Thyroid gland (tissue), 4 donors: ENCODE results near the gene RPS6KA5. TPM values are rescaled to one million over a fixed set of nuclear protein-coding genes. Genes with fewer than 3 reads are reported as not detected.

Experiments
- DNase-seq, 2 donors: peaks; one replicate each; pipeline ENCODE4 v3.0.0-alpha.2; 2019
- H3K27ac ChIP-seq, 3 donors: fragments of 200-600 bp; sonication (generic); 1 replicate in 2 of 3; 2 replicates in 1 of 3; pipeline ENCODE4 v1.5.1; 2016 to 2019; ENCODE audit warnings: mild to moderate bottlenecking in 1 of 3, moderate library complexity in 1 of 3
- H3K27me3 ChIP-seq: fragments of 200-600 bp; sonication (generic); one replicate; pipeline ENCODE4 v1.5.1; 2019
- H3K36me3 ChIP-seq, 2 donors: fragments of 200-600 bp; sonication (generic); one replicate each; pipeline ENCODE4 v1.5.1; 2016 to 2019
- H3K4me1 ChIP-seq, 2 donors: fragments of 200-600 bp; sonication (generic); one replicate each; pipeline ENCODE4 v1.5.1; 2017 to 2019
- H3K4me3 ChIP-seq, 3 donors: fragments of 200-600 bp; sonication (generic); replicated peaks in 1 of 3; 1 replicate in 2 of 3; 2 replicates in 1 of 3; pipeline ENCODE4 v1.5.1; 2016; ENCODE audit warnings: mild to moderate bottlenecking in 1 of 3
- H3K9me3 ChIP-seq: fragments of 200-600 bp; sonication (generic); one replicate; pipeline ENCODE4 v1.5.1; 2017
- CTCF ChIP-seq, 6 experiments: fragments of 200-600 bp in 3 of 6; fragments of 450-650 bp in 3 of 6; sonication (generic) in 3 of 6; IDR thresholded peaks; one replicate each; pipeline ENCODE4 v1.5.1; 2016 to 2019; ENCODE audit warnings: antibody characterized with exemption in 6 of 6, mild to moderate bottlenecking in 2 of 6, inconsistent platforms in 1 of 6, moderate library complexity in 1 of 6
- POLR2A ChIP-seq, 2 donors: fragments of 450-650 bp; IDR thresholded peaks; one replicate each; pipeline ENCODE4 v1.6.1; 2017; ENCODE audit warnings: antibody characterized with exemption in 2 of 2, mild to moderate bottlenecking in 2 of 2, moderate library complexity in 1 of 2
- WGBS, 2 donors: methylation state at CpG; one replicate each; pipeline ENCODE4 v1.1.5; 2017; 5-methylcytosine and 5-hydroxymethylcytosine counted together
- intact Hi-C: fragments of 100-400 bp; cut with DNase I; formaldehyde crosslinking; loops from one replicate; pipeline ENCODE4 v1.15.1; 2023
- total RNA-seq, 4 donors: library from RNA; depleted of rRNA; stranded (reverse); fragments of >200 nt; gene quantifications; one replicate each; pipeline ENCODE4 v1.2.3, GENCODE V29; 2016

The RPS6KA5 gene
- total RNA-seq, 4 donors from 2014 or later = 6.4 to 17.4 (median 8.9) TPM

DNA sequence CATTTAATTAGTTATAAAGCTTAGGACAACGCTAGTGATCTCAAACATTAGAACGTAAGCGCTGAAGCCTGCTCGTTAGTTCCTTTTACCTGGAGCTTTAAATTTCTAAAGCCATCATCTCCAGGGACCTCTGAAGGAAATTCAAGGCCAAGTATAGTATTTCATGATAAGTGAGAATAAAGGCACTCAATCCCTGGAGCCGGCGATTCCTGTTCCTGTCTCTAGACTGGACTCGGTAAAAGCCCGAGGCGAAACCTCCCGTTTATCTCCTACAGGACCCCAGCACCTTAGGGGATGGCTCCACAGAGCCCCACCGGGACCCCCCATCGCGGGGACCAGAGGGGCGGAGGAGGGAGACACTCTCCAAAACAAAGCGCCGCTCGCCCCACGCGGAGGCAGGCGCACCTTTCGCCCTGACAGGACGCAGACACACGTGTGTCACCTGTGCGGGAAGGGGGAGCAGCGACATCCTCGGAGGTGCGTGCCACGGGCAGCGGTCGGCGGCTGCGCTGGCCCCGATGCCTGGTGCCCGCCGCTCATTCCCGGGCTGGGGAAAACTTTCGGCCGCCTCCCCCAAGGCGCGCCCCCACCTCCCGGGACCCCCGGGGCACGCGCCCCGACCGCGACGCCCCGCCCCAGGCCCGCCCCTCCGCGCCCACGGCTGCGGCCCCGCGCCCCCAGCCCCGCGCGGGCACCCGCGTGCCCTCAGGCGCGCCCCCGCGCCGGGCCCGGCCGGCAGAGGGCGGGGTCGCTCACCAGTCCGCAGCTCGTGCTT, 678 bp downstream of the RPS6KA5 start:
- no peaks in the 10 kb centered on the region for H3K27me3 ChIP-seq
- H3K27ac ChIP-seq = peak overlapping the region; percentile 90 to 97 (median 95)
- H3K4me3 ChIP-seq = peak overlapping the region; percentile 72 to 87 (median 73)
- no peaks in the 10 kb centered on the region for H3K36me3 ChIP-seq
- H3K9me3 ChIP-seq = no peaks in the 10 kb centered on the region
- TF ChIP-seq CTCF (IDR thresholded peaks at IDR 0.05) (no peak), POLR2A (IDR thresholded peaks at IDR 0.05) (no peak)
- WGBS, 2 donors = 1 to 2% methylated on average over 11 to 18 of the region's 72 CpGs
- peak; percentile 64 to 66 for DNase-seq
- H3K4me1 ChIP-seq = peaks cover 6 to 12% of the 10 kb centered on the region in 2 donors
- intact Hi-C loops = loop anchor here (10.0 kb wide), 1 partner anchor 115 kb away; no protein-coding TSS in a partner anchor

DNA sequence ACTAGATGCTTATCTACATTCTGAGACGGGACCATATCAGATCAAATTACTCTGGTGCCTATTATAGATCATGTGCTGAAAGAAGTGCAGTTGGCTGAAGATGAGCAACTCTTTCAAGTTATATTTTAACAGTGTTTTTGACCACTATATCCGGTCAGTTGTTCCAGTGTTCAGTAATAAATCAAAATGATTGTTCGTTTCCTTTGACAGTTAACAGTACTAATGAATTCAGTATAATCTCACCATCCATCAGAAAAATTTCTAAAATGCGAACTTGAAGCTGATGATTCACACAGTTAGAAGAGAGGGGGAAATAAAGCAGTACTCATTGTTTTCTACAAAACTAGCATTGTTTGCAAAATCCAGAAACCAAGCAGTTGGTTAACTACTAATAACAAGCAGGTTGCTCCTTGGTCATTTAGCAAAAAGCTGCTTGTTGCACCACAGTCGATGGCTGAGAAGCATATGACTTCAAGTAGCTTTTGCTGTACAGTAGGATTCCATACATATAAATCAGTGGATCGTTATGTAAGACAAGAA, 2.3 kb downstream of the RPS6KA5 start:
- Histone ChIP-seq H3K27me3 (no peaks in the 10 kb centered on the region), H3K36me3 (no peaks in the 10 kb centered on the region), H3K9me3 (no peaks in the 10 kb centered on the region), H3K4me3 (no peak overlapping the region), H3K4me1 (peaks cover 6 to 12% of the 10 kb centered on the region in 2 donors), H3K27ac (no peak overlapping the region)
- no peak for DNase-seq
- TF ChIP-seq POLR2A (IDR thresholded peaks at IDR 0.05) (no peak), CTCF (IDR thresholded peaks at IDR 0.05) (no peak)
- 90 to 91% methylated on average over 6 of the region's 6 CpGs for WGBS, 2 donors
- intact Hi-C loops = loop anchor here (10.0 kb wide), 1 partner anchor 117 kb away; no protein-coding TSS in a partner anchor

DNA sequence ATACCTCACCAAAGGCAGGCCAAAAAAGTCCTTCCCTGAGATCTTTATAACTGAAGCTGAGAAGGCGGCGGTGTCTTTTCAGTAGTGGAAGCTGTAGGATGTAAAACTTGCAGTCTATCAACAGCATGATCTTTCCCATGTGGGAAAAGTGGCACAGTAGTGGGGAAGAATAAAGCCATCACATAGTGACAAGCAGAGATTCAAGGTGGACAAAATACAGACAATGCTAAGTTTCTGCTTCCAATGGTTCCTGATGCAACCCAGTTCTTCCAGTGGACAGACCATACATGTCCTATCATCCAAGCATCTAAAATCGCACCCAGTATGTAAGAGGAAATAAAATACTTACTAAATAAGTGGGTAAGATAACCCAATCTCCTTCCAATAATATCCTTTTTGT, 4.1 kb downstream of the RPS6KA5 start:
- Histone ChIP-seq H3K27me3 (no peaks in the 10 kb centered on the region), H3K9me3 (no peaks in the 10 kb centered on the region), H3K27ac (no peak overlapping the region), H3K36me3 (no peaks in the 10 kb centered on the region), H3K4me3 (no peak overlapping the region), H3K4me1 (peaks cover 6 to 8% of the 10 kb centered on the region in 2 donors)
- TF ChIP-seq CTCF (IDR thresholded peaks at IDR 0.05) (no peak), POLR2A (IDR thresholded peaks at IDR 0.05) (no peak)
- 99% methylated on average over 3 of the region's 3 CpGs for WGBS, 2 donors
- DNase-seq = no peak
- intact Hi-C loops = loop anchor here (10.0 kb wide), 1 partner anchor 118 kb away; no protein-coding TSS in a partner anchor

DNA sequence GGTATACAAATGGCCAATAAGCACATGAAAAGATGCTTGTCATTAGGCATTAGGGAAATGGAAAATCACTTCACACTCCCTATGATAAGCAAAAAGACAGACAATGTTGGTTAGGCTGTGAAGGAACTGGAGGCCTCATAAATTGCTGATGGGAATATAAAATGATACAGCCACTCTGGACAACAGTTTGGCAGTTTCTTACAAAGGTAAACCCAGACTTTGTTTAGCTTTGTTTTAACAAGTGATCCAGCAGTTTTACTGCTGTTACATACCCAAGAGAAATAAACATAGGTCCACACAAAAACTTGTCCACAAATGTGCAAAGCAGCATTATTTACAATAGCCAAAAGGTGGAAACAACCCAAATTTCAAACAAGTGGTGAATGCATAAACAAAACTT, 5.4 kb downstream of the RPS6KA5 start:
- Histone ChIP-seq H3K9me3 (no peaks in the 10 kb centered on the region), H3K27ac (no peak overlapping the region), H3K4me3 (no peak overlapping the region), H3K4me1 (peaks cover 6 to 7% of the 10 kb centered on the region in 2 donors), H3K27me3 (no peaks in the 10 kb centered on the region), H3K36me3 (no peaks in the 10 kb centered on the region)
- no peak for DNase-seq
- intact Hi-C loops = loop anchor here (10.0 kb wide), 1 partner anchor 120 kb away; no protein-coding TSS in a partner anchor
- no peak for TF ChIP-seq CTCF (IDR thresholded peaks at IDR 0.05)
- no peak for TF ChIP-seq POLR2A (IDR thresholded peaks at IDR 0.05)

GRCh38 chr14:91048676-91049075, 11.8 kb downstream of the RPS6KA5 start:
- TF ChIP-seq POLR2A (IDR thresholded peaks at IDR 0.05) = no peak
- no peak for TF ChIP-seq CTCF (IDR thresholded peaks at IDR 0.05)
- Histone ChIP-seq H3K27me3 (no peaks in the 10 kb centered on the region), H3K4me3 (no peak overlapping the region), H3K4me1 (peaks cover 0 to 18% of the 10 kb centered on the region in 2 donors), H3K9me3 (no peaks in the 10 kb centered on the region), H3K36me3 (no peaks in the 10 kb centered on the region), H3K27ac (no peak overlapping the region)
- intact Hi-C loops = no loop called here
- no peak for DNase-seq
- 96 to 100% methylated on average over 1 of the region's 1 CpG for WGBS, 2 donors
